ELF-1 (cell line): Measurements from ENCODE around the gene PRRT1B.

ENCODE experiments used
- DNase-seq: peaks from one replicate; pipeline ENCODE4 v3.0.0-alpha.2; 2016; ENCODE audit warnings: low read depth, low spot score

PRRT1B gene

DNA sequence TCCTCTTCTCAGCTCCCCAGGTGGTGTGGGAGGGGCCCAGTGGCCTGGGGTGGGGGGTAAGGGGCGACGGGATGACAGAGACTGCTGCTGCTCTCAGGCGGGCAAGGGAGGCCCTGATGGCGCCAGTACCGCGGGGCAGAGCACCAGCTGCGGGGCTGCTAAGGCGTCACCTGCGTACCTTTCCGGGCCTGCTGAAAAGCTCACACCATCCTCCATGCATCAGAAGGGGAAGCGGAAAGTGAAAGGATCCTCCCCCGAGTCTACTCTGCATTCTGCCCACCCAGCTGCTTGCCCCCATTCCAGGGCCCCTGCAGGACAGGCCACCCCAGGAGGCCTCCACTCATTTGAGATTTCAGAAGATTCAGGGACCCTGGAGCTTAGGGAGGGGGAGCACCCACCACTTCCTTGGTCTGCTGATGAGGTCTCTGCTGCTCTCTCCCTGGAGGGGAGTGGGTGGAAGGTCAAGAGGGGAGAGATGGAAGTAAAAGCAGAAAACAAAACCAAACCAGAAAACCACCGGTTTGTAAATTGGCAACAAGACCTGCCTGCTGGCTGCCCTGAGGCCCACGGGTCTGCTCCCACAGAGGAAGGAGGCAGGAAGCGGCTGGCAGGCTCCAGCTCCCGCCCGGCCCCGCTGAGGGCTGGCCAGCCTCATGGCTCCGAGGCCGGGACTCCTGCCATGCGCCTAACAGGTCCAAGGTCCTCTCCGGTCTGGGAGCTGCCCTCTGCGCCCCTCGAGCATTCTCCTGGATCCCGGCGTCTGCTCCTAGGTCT, 33.6 kb downstream of the PRRT1B start:
- DNase-seq: no peak

DNA sequence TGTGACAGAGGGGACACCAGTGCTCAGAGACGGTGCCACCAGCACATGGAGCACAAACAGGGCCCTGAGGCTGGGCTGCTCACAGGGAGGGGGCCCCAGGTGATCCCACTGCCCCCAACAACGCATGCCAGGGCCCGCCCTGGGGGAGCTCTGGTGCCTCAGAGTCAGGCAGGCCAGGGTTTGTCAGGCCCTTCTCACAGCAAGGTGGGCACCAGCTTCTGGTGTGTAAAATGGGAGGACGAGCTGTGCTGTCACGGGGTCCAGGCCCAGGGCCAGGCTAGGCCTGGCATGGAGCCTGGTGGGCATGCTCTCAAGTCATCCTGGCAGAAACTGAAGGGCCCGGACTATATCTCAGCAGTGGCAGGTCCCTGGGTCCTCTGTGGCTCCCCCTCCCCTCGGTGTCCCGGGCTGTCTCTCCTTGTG, 34.5 kb downstream of the PRRT1B start:
- DNase-seq: no peak

DNA sequence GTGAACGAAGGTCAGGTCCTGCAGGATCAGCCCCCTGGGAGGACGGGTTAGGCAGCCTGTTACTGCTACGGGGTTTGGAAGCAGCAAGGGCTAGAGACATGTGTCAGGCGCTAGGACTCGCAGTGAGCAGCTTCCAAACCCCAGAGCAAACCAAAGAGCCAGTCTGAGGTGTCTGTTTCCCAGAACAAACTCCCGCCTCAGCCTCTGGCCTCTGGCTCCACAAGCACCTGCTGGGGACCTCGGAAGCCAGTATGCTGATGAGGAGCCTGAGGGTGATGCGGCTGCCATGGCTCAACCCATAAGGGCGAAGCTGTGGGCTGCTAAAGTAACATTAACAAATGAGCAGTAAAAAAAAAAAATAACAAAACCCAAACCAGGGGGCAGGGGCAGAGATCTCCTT, 35.0 kb downstream of the PRRT1B start:
- peak; percentile 30 for DNase-seq

DNA sequence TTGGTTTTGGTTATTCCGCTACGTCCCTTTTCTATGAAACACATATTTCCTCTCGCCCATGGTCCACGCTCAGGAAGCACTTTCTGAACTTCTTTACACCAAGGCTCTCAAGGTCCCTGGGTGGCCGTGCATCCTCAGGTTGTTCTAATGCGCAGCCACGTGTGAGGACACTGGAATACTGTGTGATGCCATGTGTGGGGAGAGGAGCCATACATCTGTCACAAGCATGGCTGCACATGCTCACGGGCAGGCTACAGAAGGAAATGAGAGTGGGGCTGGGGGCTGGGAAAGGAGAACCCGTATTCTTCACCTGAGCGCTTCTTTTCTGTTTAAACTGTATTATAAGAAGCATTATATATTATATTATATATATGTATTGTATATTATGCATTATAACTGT, 36.7 kb downstream of the PRRT1B start:
- no peak for DNase-seq

DNA sequence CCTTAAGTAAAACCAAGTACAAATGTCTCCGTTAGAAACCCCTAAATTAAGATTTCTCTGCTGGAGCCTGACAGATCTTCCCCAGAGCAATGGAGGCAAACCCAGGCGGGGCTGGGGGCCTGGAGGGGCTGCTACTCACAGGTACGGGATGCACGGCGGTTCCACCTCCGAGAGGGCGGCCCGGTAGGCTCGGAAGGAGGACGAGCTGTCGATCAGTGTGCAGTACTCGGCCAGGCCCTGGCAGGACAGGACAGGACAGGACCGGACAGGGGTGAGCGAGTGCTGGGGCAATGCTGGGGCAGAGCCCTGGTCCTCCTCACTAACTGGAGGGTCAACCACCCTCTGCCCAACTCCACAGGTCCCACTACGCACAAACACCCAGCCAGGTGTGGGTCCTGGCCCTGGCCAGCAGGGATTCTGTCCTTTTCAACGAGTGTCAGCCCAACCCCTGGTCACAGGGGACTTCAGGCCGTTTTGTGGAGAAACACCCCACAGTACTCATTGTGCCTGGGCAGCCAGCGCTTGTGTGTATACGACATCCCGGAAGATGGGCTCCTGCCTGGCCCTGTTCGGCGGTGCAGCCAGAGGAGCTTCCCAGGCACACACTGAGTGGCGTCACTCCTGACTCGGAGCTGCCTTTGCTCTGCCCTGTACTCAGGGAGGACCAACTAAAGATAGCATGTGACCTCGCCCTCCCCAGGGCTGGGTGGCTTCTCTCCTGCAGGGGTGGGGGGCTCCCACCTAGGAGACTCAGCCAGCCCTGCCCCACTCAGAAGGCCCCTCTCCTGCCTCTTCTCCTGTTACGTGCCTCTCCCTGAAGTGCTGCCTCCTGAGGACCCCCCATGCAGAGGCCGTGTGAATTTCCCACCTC, 37.4 kb downstream of the PRRT1B start:
- no peak for DNase-seq

DNA sequence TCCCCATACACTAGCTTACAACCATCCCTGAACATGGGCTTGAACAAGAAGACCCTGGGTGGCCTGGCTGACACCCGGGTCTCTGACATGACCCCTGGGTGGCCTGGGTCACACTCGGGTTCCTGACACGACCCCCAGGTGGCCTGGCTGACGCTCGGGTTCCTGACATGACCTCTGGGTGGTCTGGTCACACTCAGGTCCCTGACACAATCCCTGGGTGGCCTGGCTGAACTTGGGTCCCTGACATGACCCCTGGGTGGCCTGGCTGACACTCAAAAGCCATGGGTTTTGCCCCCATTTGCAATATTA, 38.0 kb downstream of the PRRT1B start:
- no peak for DNase-seq

DNA sequence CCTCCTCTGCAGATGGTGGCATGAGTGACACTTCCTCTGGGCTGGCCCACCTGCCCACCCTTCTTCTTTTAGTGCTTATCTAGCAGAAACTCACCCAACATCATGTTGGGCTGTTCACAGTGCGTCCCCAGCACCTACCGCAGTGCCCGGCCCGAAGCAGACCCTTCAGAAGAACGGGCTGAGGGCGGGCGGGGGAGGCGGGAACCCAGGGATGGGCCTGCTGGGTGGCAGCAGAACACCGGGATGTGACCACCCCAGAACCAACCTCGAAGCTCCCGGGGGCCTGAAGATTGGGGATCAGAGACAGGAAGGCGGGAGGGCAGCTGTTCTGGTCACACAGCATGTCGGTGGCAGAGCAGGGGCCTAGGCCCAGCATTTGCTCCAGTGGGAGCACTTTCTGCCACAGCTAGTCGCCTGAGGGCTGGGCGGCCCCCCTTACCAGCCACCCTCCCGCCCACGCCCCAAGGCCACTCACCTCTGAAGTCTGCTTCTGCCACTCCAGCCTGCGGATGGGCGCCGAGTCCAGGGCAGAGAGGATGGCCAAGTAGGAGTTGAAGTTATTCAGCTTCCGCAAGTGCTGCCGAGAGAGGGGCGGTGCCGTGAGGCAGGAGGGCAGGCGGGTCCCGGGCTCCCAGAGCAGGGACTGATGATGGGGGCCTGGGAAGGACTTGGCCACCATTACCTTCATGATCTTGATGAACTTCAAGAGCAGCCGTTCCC, 38.7 kb downstream of the PRRT1B start:
- no peak for DNase-seq

DNA sequence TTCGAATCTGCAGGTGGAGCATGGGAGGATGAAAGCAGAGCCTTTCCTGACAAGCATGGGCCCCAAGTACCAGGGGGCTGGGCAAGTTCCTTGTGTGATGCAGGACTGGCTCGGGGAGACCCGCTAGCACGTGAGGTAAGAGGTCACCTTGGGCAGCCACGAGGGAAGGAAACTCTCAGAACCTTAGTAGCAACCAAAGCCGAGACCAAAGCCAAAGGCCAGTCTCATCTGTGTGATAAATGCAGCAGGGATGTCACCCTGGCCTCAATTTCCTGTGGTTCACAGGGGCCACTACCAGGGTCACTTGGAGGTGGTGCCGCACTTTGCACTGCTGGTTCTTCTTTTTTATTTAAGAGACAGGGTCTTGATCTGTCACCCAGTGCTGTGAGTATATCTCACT, 39.5 kb downstream of the PRRT1B start:
- DNase-seq: no peak

DNA sequence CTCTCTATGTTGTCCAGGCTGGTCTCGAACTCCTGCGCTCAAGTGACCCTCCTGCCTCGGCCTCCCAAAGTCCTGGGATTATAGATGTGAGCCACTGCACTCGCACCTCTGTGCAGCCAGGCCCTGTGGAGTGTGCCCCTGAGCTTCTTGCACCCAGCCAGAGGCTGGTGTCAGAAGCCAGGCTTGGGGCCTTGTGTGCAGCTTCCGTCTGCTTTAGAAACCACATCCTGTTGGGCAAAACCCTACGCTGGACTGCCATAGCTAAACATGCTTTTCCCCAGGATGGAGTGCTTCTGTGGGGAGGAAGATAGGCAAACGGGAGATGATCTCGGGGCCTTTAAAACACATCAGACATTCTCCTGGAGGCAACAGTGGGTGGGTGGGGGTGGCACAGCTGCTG, 40.1 kb downstream of the PRRT1B start:
- DNase-seq: no peak

DNA sequence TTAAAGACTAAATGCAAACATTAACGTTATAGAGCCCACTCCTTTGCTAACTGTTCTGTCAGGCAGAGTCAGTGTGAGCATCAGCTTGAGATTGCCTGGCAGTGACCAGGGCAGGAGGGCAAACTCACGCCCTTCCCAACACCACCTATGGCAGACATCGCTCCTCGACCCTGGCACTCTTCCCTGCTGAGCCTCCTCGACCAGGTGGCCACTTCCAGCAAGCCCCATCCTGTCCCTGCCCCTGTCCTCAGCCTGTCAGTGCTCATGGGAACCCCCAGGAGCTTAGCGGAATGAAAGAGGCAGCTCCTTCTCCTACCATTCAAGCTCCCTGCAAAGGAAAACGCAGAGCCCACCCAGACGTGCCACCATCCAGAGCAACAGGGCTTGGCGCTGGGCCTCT, 42.0 kb downstream of the PRRT1B start:
- no peak for DNase-seq

DNA sequence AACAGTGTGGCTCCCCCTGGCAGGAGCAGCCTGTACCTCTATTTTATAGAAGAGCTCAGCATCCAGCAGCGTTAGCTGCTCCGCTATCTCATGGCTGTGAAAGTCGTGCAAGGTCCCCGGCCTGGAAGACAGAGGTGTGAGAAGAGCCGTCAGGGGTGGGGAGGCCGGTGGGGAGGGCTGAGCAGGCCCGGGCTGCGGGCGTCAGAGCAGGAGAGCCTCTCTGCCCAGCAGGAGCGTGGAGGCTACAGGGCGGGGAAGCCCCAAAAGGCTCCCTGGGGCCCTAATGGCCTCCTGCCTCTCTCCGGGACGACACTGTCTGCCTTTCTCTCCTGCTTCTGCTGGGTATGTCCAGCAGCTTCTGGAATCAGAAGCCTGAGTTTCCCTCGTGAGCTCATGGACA, 42.6 kb downstream of the PRRT1B start:
- no peak for DNase-seq

DNA sequence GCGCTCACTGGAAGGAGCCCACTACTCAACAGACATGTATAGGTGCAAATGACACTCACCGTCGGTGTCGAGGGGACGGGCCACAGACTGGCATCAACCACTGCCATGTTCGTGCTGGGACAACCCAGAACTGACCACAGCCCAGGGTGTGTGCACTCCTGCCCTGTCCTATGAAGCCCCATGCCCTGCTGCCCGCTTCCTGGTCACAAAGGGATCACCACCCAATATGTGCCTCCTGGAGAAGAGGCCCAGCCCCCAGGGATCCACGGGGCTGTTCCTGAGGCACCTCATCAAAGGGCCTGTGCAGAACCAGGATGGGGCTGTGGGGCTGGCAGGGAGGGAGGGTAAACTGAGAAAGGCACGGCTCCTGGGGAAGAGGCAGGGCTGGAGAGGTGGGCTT, 43.1 kb downstream of the PRRT1B start:
- DNase-seq: no peak

DNA sequence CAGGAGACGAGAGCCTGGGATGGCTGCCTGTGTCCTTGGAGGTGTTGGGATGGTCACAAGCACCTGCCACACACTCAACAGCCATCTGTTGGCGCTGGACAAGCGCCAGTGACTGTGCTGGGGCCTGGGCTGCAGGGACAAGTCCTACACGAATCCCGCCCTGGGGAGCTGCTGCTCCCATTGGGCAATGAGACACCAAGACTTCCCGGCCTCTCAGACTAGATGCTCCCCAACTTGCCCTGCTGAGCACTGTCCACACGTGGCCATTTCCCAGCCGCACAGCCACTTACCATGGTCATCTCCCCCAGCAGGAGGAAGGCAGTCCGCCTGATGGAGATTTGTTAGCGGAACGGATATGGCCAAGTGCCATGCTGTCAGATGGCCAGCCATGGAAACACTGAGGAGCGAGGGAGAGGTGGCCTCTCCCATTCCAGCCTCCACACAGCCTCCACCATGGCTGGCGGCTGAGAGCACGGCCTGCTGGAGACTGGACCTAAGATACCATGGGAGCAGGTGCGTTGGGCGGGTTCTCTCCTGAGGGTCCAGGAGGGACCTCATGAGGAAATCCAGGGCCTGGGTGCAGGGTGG, 43.9 kb downstream of the PRRT1B start:
- no peak for DNase-seq

DNA sequence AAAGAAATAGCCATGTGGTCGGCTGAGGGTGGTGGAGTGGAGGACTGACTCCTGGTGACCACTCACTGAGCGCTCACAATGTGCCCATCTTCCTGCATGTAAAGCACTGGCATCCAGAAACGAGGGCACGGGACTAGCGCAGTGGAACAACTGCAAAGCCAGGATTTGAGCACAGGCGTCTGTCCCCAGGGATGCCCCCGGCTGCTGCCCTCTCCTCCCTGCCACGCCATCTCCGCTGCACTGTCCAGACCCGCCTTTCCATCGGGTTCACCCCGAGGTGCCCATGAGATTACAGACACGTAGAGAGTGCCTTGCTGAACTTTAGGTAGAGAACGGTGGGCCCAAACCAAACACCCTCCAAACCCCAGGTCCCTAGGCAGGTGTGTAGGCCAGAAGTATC, 44.7 kb downstream of the PRRT1B start:
- no peak for DNase-seq

DNA sequence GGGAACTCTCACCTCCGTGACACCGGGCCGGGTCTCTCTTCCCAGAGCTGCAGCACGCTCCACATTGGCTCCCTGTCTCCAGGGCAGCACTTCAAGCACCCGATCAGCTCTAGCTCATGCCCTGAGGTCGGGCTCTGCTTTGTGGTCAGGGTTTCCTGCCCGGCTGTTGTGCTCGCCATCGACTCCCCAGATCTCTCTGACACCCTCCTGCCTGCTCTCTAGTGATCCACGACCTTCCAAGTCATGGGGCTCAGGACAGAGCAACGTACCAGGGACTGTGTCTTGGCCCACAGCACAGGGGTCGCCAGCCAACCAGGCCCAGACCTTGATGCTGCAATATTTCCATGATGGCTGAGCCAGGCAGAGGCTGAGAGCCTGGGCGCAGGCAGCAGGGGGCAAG, 45.1 kb downstream of the PRRT1B start:
- no peak for DNase-seq

DNA sequence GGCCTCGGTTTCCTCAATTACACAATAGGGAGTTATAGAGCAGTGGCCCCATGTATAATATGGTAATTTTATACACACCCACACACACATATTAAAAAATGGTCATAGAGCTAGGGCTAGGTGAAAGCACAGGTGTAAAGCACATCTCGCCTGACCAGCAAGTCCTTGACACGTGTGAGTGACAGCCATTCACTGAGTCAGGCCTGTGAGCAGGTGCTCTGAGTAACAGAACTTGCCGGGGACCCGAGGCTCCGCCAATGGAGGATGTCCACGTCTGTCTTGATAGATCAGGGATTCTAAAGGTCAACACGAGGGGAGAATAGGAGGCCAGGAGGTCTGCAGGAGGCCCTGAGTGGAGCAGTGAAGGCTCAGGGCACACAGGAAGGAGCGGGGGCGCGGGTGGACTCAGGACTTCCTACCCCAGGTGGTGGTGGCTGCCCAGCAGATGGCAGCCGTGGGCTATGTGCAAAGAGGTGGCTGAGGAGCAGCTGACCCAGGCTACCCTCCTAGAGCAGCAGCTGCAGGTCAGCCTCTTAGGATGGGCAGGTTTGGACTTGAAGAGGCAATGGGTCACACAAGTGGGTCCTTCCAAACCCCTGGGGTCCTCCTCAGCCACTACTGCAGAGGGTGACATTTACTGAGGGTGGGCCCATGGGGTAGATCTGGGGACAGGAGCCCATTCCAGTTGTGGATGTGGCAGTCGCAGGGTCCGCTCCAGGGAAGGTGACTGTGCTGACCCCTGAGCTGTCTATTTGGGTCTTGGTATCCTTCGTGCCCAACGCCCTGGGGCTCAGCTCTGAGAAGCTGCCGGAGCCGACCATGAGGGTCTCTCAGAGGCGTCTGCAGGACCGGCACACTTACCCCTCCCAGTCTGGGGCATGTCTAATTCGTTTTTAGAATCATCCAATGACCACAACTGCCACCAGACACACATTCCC, 45.9 kb downstream of the PRRT1B start:
- peak; percentile 86 for DNase-seq

DNA sequence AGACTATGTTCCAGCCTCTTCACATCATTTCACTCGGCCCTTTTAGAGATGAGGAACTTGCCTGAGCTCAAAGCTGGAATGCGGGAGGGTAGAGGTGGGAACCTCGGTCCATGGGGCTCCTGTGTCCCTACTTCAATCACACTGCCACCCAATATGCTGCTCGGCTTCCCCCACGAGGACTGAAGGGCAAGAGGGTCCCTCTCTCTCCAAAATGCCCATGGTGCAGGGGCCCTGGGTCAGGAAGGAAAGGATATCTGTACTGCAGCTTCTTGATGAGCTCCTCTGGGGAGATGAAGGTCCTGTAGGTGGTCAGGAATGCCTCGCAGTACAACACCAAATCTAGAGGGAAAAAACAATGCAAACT, 46.5 kb downstream of the PRRT1B start:
- DNase-seq: no peak

DNA sequence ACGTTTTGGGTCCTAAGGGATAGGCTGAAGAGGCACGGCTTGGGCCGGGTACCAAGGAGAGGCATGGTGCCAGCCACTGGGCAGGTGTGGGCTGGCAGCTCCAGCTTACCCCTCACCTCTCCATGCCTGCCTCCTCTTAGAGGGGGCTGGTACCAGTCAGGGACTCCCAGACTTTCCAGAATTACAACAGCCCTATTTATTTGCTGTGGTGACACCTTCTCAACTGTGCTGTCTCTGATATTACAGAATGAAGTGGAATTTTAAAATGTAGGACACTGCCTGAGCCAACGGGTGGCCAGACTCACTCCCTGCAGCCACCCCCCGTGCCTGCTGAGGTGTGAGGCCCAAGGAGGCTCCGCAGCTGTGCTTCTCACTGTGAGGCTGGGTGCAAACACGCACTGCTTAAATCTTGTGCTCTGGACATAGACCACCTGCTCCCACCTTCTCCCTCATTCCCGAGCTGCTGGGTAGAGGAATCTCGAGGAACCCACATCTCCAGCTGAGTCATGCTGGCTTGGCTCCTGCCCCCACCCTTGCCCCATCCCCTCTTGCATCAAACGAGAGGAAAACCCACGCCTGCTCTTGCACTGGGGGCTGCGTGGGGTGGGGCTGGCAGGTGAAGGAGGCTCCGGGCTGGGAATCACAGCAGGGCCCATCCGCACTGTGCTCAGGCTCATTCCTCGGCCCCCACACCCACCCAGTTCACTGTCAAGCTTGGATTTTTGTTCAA, 47.9 kb downstream of the PRRT1B start:
- DNase-seq: no peak

DNA sequence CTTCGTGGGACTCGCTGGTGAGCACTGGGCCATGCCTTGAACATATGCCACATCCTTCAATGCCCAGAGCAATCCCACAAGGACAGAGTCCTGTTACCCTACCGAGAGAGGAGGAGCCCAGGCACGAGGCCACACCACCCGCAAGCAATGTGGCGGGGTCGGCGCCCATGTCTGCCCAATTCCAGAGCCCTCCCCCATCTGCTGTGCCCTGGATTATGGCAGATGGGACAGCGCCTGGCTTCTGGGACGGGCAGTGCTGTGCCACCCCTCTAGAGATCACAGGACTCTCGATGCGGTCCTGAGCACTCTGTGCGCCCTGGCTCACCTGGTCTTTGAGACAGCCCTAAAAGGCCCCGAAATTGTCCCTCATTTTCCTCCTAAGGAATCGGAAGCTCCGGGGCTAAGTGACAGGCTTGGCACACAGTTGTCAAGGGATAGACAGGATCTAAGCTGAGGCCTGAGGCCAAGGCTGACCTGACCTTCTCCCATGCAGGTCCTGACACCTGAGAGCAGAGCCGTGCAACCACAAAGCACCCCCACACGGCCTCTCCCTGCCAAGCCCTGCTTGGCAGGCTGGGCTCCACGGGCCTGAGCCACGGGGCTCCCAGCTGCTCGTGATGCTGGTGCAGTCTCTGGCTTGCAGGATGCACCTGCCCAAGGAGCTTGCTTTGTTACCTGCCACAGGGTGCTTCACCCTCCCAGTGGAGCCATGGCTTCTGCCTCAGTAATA, 48.8 kb downstream of the PRRT1B start:
- no peak for DNase-seq
